Colon (tissue), 2 donors: ENCODE measurements around the gene PRLHR.

Experiments used
- FAIRE-seq: peaks from 2 replicates; lab custom pipeline; 2012; peaks lifted over from hg19 to GRCh38; lab: Jason Lieb, UNC
- donor health status: control.
- donor health status: control.

Gene PRLHR

DNA sequence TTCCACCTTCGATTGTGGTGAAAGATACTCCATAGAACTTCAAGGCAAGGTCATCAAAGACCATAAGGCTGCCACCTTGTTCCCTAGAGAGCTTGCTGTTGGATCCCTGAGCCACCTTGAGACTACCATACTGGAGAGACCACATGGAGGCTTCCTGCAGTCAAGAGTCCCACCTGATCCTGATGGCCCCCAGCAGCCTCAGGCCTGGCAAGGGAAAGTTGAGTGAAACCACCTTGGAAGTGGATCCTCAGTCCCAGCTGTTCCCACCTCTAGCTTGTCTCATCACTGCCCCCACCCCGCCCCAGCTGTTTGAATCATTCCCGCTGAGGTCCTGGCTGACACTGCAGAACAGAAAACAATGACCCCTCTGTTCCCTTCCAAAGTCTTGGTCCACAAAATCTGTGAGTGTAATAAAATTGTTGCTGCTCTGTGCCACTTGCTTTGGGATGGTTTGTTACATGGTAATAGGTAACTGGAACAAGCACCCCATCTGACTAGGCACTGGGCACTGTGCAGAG, 32.0 kb downstream of the PRLHR start:
- no peak for FAIRE-seq

GRCh38 chr10:118562851-118563250, 32.6 kb downstream of the PRLHR start:
- FAIRE-seq: no peak

GRCh38 chr10:118557946-118558345, 37.5 kb downstream of the PRLHR start:
- no peak for FAIRE-seq

- FAIRE-seq: no peak
Observed at GRCh38 chr10:118551535-118552100, 43.8 kb downstream of the PRLHR start.

DNA sequence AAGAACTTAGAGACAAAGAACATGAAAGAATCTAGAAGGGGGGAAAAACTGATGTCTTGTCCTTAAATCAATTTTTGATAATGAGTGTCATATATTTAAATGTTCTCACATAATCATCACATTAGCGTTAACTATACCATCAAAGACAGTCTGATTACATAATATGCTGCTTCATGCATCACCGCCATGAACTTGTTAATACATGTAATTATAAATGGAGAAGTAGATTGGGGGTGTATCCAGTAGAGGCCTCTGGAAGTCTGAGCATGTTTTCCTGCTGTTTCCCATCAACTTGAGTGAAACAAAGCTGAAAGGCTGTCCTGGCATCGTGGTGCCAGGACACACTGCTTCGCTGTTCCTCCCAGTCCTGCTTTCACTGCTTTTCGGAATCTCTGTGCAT, 48.2 kb downstream of the PRLHR start:
- no peak for FAIRE-seq

- no peak for FAIRE-seq
Observed at GRCh38 chr10:118546479-118546878, 49.0 kb downstream of the PRLHR start.

DNA sequence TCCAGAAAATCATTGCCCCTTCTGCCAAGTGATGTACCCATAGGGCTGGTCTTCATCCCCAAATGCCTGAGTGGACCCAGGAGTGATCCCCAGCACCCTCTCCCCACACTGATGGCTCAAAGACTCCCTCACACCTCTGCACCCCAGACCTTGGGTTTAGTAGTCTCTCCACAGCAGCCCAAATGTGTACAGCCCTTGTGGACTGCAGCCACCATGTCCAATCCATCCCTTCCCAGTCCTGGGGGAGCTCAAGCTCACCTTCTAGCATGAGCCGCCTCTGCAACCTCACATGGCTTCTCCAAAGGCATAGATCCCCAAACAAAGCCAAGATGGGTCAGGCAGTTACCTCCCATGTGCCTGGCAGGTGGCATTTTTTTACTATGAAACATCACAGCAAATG, 50.1 kb downstream of the PRLHR start:
- no peak for FAIRE-seq

DNA sequence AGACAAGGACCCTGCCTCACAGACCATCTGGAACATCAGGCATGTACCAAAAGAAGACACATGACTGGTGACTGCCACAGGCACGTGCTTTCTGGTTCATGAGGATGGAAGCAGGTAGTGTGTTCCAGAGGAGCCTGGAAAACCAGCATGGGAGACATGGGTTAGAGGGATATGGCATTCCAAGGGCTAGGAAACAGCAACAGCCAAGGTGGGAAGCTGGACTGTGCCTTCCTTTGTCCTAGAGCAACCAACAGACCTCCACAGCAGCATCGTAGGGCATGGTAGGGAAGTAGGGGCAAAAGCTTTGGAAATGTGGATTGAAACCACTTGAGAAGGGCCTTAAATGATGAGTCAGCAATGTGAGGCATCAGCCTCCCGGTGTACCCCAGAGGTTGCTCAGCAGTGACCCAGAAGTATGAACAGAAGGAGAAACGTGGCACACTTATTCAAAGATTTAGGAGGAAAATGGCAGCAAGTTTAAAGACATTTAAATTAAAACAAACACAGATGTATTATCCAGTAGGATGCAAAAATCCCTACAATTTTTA, 51.0 kb downstream of the PRLHR start:
- FAIRE-seq: no peak

- no peak for FAIRE-seq
Observed at GRCh38 chr10:118543714-118544400, 51.6 kb downstream of the PRLHR start.

DNA sequence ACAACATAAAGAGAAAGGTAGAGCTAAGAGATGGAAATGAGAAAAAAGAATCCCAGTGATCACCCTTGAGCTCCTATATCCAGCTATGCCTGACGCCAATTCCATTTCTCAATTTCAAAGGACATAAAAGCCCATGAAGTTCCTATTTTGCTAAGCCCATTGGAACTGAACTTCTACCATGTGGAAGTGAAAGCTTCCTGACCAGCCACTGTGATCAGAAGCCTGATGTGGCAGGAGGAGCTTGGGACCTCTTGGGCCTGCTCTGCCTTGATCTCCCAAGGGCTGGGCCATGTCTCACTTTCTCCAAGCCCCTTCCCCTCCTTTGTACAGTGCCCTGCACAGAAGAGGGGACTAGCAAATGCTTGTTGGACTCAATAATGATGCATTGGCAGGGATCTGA, 52.7 kb downstream of the PRLHR start:
- FAIRE-seq: no peak

- FAIRE-seq: no peak
Observed at GRCh38 chr10:118542205-118542604, 53.2 kb downstream of the PRLHR start.

- FAIRE-seq: no peak
Observed at GRCh38 chr10:118541718-118542117, 53.7 kb downstream of the PRLHR start.
